HAP-1 (cell line): ENCODE data around the gene PHLPP1.

Experiments used
- DNase-seq, 2 experiments: peaks; one replicate each; pipeline ENCODE4 v3.0.0-alpha.2; 2016 to 2020; ENCODE audit warnings: low spot score in 2 of 2
- H3K27me3 ChIP-seq: fragments of 250-450 bp; sonication (Bioruptor Pico); 2 replicates; pipeline ENCODE4 v1.5.1; 2020; ENCODE audit warnings: low read depth, mild to moderate bottlenecking, moderate library complexity
- H3K36me3 ChIP-seq: fragments of 250-450 bp; sonication (Bioruptor Pico); replicated peaks from 2 replicates; pipeline ENCODE4 v1.5.1; 2020; ENCODE audit warnings: mild to moderate bottlenecking
- H3K4me1 ChIP-seq: fragments of 250-450 bp; sonication (Bioruptor Pico); 2 replicates; pipeline ENCODE4 v1.5.1; 2020; ENCODE audit warnings: mild to moderate bottlenecking
- H3K4me3 ChIP-seq: fragments of 250-450 bp; sonication (Bioruptor Pico); 2 replicates; pipeline ENCODE4 v1.5.1; 2020; ENCODE audit warnings: mild to moderate bottlenecking, moderate library complexity
- H3K9me3 ChIP-seq: fragments of 250-450 bp; sonication (Bioruptor Pico); 2 replicates; pipeline ENCODE4 v1.5.1; 2020; ENCODE audit warnings: mild to moderate bottlenecking, moderate library complexity
- in situ Hi-C: fragments of 300-500 bp; cut with MboI; formaldehyde crosslinking; loops from 3 replicates; pipeline ENCODE4 v1.14.3; 2020; ENCODE audit warnings: low sequenced_read_pairs, inconsistent platforms, mixed read lengths

Gene PHLPP1

GRCh38 chr18:62778976-62779869 lies 63.9 kb downstream of the PHLPP1 start:
- DNase-seq: peak; percentile 67 to 87
- H3K4me1 ChIP-seq: peaks cover 45% of the 10 kb centered on the region
- H3K27me3 ChIP-seq: no peaks in the 10 kb centered on the region
- H3K4me3 ChIP-seq: no peak overlapping the region
- no peaks in the 10 kb centered on the region for H3K9me3 ChIP-seq
- no peaks in the 10 kb centered on the region for H3K36me3 ChIP-seq
- in situ Hi-C loops: no loop called here

DNA sequence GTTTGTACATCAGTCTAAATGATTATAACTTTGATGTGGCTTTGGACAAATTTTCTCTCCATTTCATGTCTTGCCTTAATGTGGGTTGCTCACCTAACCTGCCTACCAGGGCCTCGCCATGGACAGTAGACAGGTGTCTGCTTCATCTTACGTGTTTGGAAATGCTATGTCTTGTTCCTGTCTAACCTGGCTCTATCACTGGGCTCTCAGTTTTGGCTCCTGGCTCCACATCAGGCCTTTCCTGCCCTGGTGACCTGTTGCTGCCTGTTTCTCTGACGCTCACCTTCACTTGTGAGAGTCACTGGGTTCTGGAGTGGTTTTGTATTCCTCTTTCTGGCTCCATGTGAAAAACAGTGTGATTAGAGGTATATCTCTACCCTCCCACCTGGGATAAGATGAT lies 65.9 kb downstream of the PHLPP1 start:
- in situ Hi-C loops: no loop called here
- Histone ChIP-seq H3K4me1 (peaks cover 41% of the 10 kb centered on the region), H3K27me3 (no peaks in the 10 kb centered on the region), H3K9me3 (no peaks in the 10 kb centered on the region), H3K36me3 (no peaks in the 10 kb centered on the region), H3K4me3 (no peak overlapping the region)
- DNase-seq: no peak

DNA sequence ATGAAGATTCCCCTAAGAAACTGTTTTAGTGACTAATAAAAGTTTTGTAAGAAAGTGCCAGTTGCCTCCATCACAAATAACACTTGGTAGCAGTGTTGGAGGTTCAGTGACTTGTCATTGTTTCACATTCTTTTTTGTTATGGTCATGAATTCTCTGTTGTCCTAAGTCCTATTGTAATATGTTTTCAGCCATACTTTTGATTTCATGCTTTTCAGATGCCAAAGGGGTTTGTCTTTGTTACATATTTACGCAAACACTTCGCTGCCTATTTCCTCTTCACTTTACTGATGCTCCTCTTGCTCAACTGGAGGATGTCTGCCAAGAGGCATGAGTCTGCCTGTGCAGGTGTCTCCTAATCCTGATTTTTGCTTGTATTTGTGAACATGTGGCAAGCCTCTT lies 66.6 kb downstream of the PHLPP1 start:
- H3K27me3 ChIP-seq: no peaks in the 10 kb centered on the region
- DNase-seq: peak in 1 of 2 experiments; percentile 47
- H3K9me3 ChIP-seq: no peaks in the 10 kb centered on the region
- in situ Hi-C loops: no loop called here
- no peaks in the 10 kb centered on the region for H3K36me3 ChIP-seq
- H3K4me3 ChIP-seq: no peak overlapping the region
- H3K4me1 ChIP-seq: peaks cover 41% of the 10 kb centered on the region

DNA sequence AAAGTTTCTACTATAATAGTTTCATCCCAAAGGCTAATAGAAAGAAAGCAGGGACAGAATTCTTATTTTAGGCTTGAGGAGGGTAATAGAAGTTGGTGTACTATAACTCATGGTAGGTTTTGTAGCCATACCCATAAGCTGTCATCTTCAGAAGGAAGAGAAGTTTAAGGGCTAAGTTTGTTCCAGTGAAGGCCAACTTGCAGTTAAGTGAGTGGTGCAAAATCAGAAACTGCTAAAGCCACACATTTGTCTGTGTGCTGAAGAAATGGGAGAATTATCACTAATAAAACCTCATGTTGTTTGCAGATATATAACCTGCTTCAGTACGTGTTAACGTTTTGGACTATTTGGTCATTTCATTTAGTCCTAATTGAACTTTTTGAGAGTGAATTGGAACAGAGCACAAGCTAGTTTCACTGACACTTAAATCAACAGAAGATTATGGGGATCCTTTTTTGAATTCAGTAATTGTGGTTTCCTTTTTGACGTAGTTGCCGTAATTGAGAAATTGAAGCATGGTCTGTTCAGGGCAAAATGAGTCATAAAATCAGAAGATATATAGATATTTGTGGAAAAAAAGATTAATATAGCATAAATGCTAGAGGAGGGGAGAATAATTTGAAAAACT lies 69.1 kb downstream of the PHLPP1 start:
- Histone ChIP-seq H3K9me3 (no peaks in the 10 kb centered on the region), H3K27me3 (no peaks in the 10 kb centered on the region), H3K4me1 (peaks cover 46% of the 10 kb centered on the region), H3K36me3 (no peaks in the 10 kb centered on the region), H3K4me3 (no peak overlapping the region)
- in situ Hi-C loops: no loop called here
- DNase-seq: no peak

DNA sequence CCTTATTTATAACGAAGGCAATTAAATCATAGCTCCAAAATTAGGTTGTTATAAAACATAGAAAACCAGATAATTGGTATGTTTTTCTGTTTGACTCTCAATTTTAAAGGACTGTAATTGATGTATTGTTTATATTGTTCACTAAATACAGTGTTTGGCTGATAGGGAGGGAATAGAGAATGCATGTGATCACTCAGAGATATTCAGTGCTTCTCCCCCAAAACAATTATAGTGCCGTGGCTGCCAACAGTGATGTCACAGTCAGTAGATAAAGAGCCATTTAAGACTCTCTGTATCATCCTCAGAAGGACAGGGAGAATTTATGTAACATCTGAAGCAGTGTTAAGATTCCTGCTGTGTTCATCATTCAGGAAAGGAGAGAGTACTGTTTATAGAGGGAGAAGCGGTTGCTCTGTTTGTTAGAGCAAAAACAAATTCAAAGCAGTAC lies 69.6 kb downstream of the PHLPP1 start:
- H3K4me3 ChIP-seq: no peak overlapping the region
- no peak for DNase-seq
- no peaks in the 10 kb centered on the region for H3K27me3 ChIP-seq
- no peaks in the 10 kb centered on the region for H3K9me3 ChIP-seq
- peaks cover 48% of the 10 kb centered on the region for H3K4me1 ChIP-seq
- no peaks in the 10 kb centered on the region for H3K36me3 ChIP-seq
- in situ Hi-C loops: no loop called here

DNA sequence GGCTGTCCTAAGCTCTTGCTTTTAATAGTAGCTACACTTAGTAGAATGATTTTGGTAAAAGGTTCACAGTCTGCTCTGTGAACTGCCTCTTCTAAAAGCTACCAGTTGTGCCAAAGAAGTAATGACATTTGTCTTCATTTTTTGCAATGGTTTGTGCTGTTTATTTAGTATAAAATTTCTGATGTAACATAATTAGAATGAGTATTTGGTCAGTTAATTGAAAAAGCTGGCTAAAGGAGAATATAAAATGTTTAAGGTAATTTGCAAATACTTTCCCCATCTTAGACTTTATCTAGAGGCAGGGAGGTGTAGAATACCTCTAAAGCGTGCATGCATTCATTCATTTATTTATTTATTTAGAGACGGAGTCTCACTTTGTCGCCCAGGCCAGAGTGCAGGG lies 71.3 kb downstream of the PHLPP1 start:
- no peak for DNase-seq
- H3K27me3 ChIP-seq: no peaks in the 10 kb centered on the region
- no peaks in the 10 kb centered on the region for H3K9me3 ChIP-seq
- H3K4me1 ChIP-seq: peaks cover 47% of the 10 kb centered on the region
- no peak overlapping the region for H3K4me3 ChIP-seq
- no peaks in the 10 kb centered on the region for H3K36me3 ChIP-seq
- in situ Hi-C loops: no loop called here

- Histone ChIP-seq H3K36me3 (no peaks in the 10 kb centered on the region), H3K27me3 (no peaks in the 10 kb centered on the region), H3K4me3 (no peak overlapping the region), H3K9me3 (no peaks in the 10 kb centered on the region), H3K4me1 (peaks cover 40% of the 10 kb centered on the region)
- in situ Hi-C loops: no loop called here
- DNase-seq: no peak
Measured at GRCh38 chr18:62788111-62788510, 72.8 kb downstream of the PHLPP1 start.

GRCh38 chr18:62788876-62789275 lies 73.5 kb downstream of the PHLPP1 start:
- in situ Hi-C loops: no loop called here
- no peaks in the 10 kb centered on the region for H3K9me3 ChIP-seq

DNA sequence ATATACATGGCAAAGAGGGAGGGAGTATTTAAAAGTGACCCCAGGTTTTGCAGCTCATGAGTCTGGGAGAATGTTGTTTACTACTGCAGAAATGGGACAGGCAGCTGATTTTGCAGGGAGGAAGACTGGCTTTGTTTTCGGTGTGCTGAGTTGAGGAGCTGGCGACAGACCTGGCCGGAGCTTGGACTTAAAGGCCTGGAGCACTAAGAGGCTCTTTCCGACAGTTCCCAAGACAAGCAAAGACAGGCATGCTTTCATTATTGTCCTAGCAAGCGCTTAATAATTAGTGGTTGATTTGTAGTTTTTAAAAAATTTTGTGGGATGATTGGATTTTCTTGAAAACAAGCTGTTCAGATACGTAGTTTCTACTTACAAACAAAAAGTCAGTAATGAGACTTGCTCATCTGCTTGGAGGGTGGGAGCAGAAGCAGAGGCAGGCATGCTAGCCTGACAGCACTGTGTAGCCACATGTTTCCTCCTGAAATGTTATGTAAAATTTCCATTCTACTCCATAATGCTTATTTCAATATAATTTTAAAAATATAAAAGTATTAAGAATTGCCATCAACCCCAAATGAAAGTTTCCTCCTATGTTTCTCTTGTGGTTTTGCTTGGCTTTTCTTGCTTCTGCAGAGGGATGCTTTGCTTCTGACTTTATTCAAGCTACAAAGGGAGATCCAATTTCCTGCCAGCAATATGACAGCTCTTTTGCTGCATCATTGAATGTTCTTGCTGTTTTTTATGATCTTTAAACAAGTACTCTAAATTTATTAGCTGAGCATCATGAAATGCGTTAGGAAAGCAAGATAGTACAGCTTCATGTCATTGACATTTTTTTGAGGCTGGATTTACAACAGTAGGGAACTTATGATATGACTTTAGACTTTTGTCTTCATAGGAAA lies 75.8 kb downstream of the PHLPP1 start:
- no peaks in the 10 kb centered on the region for H3K27me3 ChIP-seq
- no peaks in the 10 kb centered on the region for H3K9me3 ChIP-seq
- no peak overlapping the region for H3K4me3 ChIP-seq
- no peaks in the 10 kb centered on the region for H3K36me3 ChIP-seq
- H3K4me1 ChIP-seq: peaks cover 30% of the 10 kb centered on the region
- in situ Hi-C loops: no loop called here
- no peak for DNase-seq

More at GRCh38 chr18:62788876-62789275, 73.5 kb downstream of the PHLPP1 start:
- Histone ChIP-seq H3K36me3 (no peaks in the 10 kb centered on the region), H3K4me3 (no peak overlapping the region), H3K27me3 (no peaks in the 10 kb centered on the region), H3K4me1 (peaks cover 33% of the 10 kb centered on the region)
- DNase-seq: peak; percentile 39 to 66

GRCh38 chr18:62792016-62792415 lies 76.7 kb downstream of the PHLPP1 start:
- in situ Hi-C loops: no loop called here
- Histone ChIP-seq H3K4me1 (peaks cover 30% of the 10 kb centered on the region), H3K27me3 (no peaks in the 10 kb centered on the region)

DNA sequence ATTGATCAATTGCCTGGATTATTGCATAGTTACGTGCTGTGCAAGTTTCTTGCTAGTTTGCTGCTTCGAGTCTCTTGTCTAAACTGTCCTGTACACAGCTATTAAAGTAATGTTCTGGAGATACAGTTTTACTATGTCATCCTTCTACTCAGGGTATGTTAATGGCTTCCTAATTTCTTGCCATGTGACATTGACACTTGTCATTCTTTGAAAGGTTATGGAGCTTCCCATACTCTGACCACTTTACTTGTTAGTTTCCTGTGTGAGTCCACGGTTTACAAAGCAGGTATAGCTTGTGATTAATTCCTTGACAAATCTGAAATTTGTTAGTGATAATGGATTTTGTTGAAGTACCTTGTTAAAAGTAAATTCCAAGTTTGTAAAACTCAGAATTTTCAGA lies 80.5 kb downstream of the PHLPP1 start:
- Histone ChIP-seq H3K4me3 (no peak overlapping the region), H3K36me3 (no peaks in the 10 kb centered on the region), H3K27me3 (no peaks in the 10 kb centered on the region), H3K9me3 (no peaks in the 10 kb centered on the region), H3K4me1 (peaks cover 30% of the 10 kb centered on the region)
- DNase-seq: no peak
- in situ Hi-C loops: no loop called here

More at GRCh38 chr18:62792016-62792415, 76.7 kb downstream of the PHLPP1 start:
- Histone ChIP-seq H3K36me3 (no peaks in the 10 kb centered on the region), H3K9me3 (no peaks in the 10 kb centered on the region), H3K4me3 (no peak overlapping the region)
- DNase-seq: no peak

DNA sequence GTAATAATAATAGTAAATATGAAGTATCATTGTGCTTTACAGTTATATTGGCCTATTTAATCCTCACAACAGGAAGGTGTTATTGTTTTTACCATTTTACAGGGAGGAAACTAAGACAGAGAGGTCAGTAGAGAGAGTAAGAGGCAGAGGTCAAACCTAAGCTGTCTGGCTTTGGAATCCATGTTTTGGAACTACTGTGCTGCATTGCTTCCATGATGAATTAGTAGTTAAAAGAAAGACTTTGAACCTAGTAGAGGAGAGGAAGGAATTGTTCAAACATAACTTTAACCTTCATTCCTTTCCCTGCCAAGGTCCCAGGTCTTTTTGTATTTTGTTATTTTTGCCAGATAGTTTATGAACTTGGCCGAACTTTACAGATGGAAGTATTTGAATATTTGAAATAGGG lies 80.9 kb downstream of the PHLPP1 start:
- Histone ChIP-seq H3K4me1 (peaks cover 30% of the 10 kb centered on the region), H3K4me3 (no peak overlapping the region), H3K27me3 (no peaks in the 10 kb centered on the region), H3K9me3 (no peaks in the 10 kb centered on the region), H3K36me3 (no peaks in the 10 kb centered on the region)
- in situ Hi-C loops: no loop called here
- no peak for DNase-seq

DNA sequence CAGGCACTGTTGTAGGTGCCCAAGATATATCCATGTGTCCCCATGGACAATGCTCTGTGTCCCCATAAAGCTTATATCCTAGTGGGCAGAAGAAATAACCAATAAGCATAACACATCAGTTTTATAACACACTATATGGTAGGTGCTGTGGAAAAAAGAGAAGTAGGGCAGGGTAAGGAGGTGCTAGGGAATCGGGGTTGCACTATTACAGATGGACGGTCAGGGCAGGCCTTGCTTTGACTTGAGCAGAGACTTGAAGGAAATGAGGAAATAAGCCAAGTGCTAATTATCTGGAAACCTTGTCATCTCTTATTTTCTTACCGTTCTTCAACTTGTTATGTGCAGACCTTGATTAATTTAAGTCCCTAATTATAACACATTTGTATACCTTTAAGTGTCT lies 82.0 kb downstream of the PHLPP1 start:
- DNase-seq: no peak
- Histone ChIP-seq H3K27me3 (no peaks in the 10 kb centered on the region), H3K4me3 (no peak overlapping the region), H3K36me3 (no peaks in the 10 kb centered on the region), H3K4me1 (peaks cover 30% of the 10 kb centered on the region), H3K9me3 (no peaks in the 10 kb centered on the region)
- in situ Hi-C loops: no loop called here
